CD14-positive monocyte (primary cell): ENCODE results near the gene HPS1. TPM values are rescaled to one million over a fixed set of nuclear protein-coding genes. Genes with fewer than 3 reads are reported as not detected.

Experiments
- DNase-seq, 3 donors: peaks; one replicate each; pipeline ENCODE4 v3.0.0-alpha.2; 2011 to 2022
- H2AFZ ChIP-seq: 2 replicates; pipeline ENCODE4 v1.6.0; 2012; ENCODE audit warnings: mild to moderate bottlenecking, low read depth, low read length, inconsistent platforms; ENCODE audit not compliant: insufficient read depth, poor library complexity, severe bottlenecking
- H3K27ac ChIP-seq, 2 donors: 1 replicate in 1 of 2; 2 replicates in 1 of 2; pipeline ENCODE4 v1.5.1; 2012 to 2013; ENCODE audit warnings: low read length in 2 of 2, control low read depth in 1 of 2, inconsistent platforms in 1 of 2, low read depth in 1 of 2, mild to moderate bottlenecking in 1 of 2
- H3K27me3 ChIP-seq, 2 donors: one replicate each; pipeline versions ENCODE4 v1.6.0 to v1.6.1; 2011 to 2013; ENCODE audit warnings: low read length in 2 of 2; ENCODE audit not compliant: control insufficient read depth in 2 of 2, insufficient read depth in 2 of 2
- H3K36me3 ChIP-seq, 2 donors: replicated peaks in 1 of 2; 1 replicate in 1 of 2; 2 replicates in 1 of 2; pipeline versions ENCODE4 v1.5.1 to v1.6.1; 2012 to 2013; ENCODE audit warnings: low read length in 2 of 2, control low read depth in 1 of 2, inconsistent platforms in 1 of 2, mild to moderate bottlenecking in 1 of 2; ENCODE audit not compliant: insufficient read depth in 2 of 2, control insufficient read depth in 1 of 2
- H3K4me1 ChIP-seq, 2 donors: 1 replicate in 1 of 2; 2 replicates in 1 of 2; pipeline versions ENCODE4 v1.5.1 to v1.6.1; 2012 to 2013; ENCODE audit warnings: low read length in 2 of 2, control low read depth in 1 of 2, inconsistent platforms in 1 of 2, mild to moderate bottlenecking in 1 of 2, moderate library complexity in 1 of 2; ENCODE audit not compliant: insufficient read depth in 2 of 2, control insufficient read depth in 1 of 2
- H3K4me2 ChIP-seq: replicated peaks from 2 replicates; pipeline ENCODE3; 2012; ENCODE audit warnings: low read length, moderate library complexity, mild to moderate bottlenecking; ENCODE audit not compliant: poor library complexity, severe bottlenecking; ENCODE audit errors: extremely low read depth
- H3K4me3 ChIP-seq, 3 experiments: fragments of 200-600 bp in 1 of 3; sonication (generic) in 1 of 3; replicated peaks in 1 of 3; 1 replicate in 2 of 3; 2 replicates in 1 of 3; pipeline ENCODE4 v1.5.1; 2011 to 2013; ENCODE audit warnings: low read length in 3 of 3, mild to moderate bottlenecking in 3 of 3, control low read depth in 2 of 3, low read depth in 2 of 3, inconsistent platforms in 1 of 3, moderate library complexity in 1 of 3
- H3K79me2 ChIP-seq: 2 replicates; pipeline ENCODE4 v1.6.0; 2012; ENCODE audit warnings: mild to moderate bottlenecking, control low read depth, inconsistent platforms, low read length, moderate library complexity; ENCODE audit not compliant: insufficient read depth
- H3K9ac ChIP-seq: 2 replicates; pipeline ENCODE4 v1.6.0; 2017; ENCODE audit warnings: low read length, mild to moderate bottlenecking; ENCODE audit not compliant: insufficient read depth, poor library complexity, severe bottlenecking
- H3K9me3 ChIP-seq, 2 donors: replicated peaks in 1 of 2; 1 replicate in 1 of 2; 2 replicates in 1 of 2; pipeline versions ENCODE4 v1.5.1 to v1.6.1; 2012 to 2013; ENCODE audit warnings: low read length in 2 of 2, control low read depth in 1 of 2; ENCODE audit not compliant: control insufficient read depth in 1 of 2, insufficient read depth in 1 of 2
- H4K20me1 ChIP-seq: 2 replicates; pipeline ENCODE4 v1.6.0; 2012; ENCODE audit warnings: mild to moderate bottlenecking, low read length, control low read depth, moderate library complexity; ENCODE audit not compliant: insufficient read depth
- H3K27ac Mint-ChIP-seq, 7 donors: one replicate each; pipeline ENCODE4 v1.8.0; 2020; ENCODE audit warnings: mild to moderate bottlenecking in 7 of 7, mixed read lengths in 7 of 7, moderate library complexity in 6 of 7, inconsistent platforms in 2 of 7
- H3K27me3 Mint-ChIP-seq, 3 donors: one replicate each; pipeline ENCODE4 v1.8.0; 2021 to 2022; ENCODE audit warnings: low read depth in 3 of 3, mild to moderate bottlenecking in 3 of 3, mixed read lengths in 3 of 3, moderate library complexity in 3 of 3, inconsistent platforms in 1 of 3
- H3K36me3 Mint-ChIP-seq, 2 donors: one replicate each; pipeline ENCODE4 v1.8.0; 2020; ENCODE audit warnings: mixed read lengths in 2 of 2, inconsistent platforms in 1 of 2, mild to moderate bottlenecking in 1 of 2
- H3K4me1 Mint-ChIP-seq: one replicate; pipeline ENCODE4 v1.8.0; 2020; ENCODE audit warnings: mild to moderate bottlenecking, mixed read lengths
- H3K4me3 Mint-ChIP-seq, 2 donors: one replicate each; pipeline ENCODE4 v1.8.0; 2020; ENCODE audit warnings: mild to moderate bottlenecking in 2 of 2, mixed read lengths in 2 of 2, moderate library complexity in 1 of 2
- H3K9me3 Mint-ChIP-seq, 7 donors: one replicate each; pipeline ENCODE4 v1.8.0; 2020 to 2022; ENCODE audit warnings: mixed read lengths in 7 of 7, mild to moderate bottlenecking in 6 of 7, moderate library complexity in 6 of 7, inconsistent platforms in 2 of 7
- CTCF ChIP-seq: fragments of 200-600 bp; IDR thresholded peaks from one replicate; pipeline ENCODE4 v1.8.0; 2022; ENCODE audit warnings: antibody characterized with exemption, mild to moderate bottlenecking
- WGBS: methylation state at CpG from one replicate; pipeline ENCODE4 v1.1.5; 2013; ENCODE audit warnings: missing lambda C conversion rate; ENCODE audit not compliant: insufficient coverage; 5-methylcytosine and 5-hydroxymethylcytosine counted together
- intact Hi-C, 2 donors: fragments of 100-400 bp; cut with micrococcal nuclease; formaldehyde crosslinking; loops; one replicate each; pipeline versions ENCODE4 v1.15.0 to v1.15.1; 2023
- polyA plus RNA-seq, 3 donors: library from polyadenylated mRNA; depleted of rRNA in 1 of 3; unstranded in 2 of 3; stranded (reverse) in 1 of 3; fragments of 300-500 nt in 2 of 3; fragments of >200 nt in 1 of 3; fragmentation: Illumina TruSeq in 2 of 3; gene quantifications; 1 replicate in 2 of 3; 2 replicates in 1 of 3; pipeline ENCODE4 v1.2.3, GENCODE V29; 2012 to 2021

Gene HPS1
- polyA plus RNA-seq, 3 donors: 73.0 to 135 (median 85.2) TPM

GRCh38 chr10:98467506-98468318, 21.0 kb upstream of the HPS1 start:
- peak; percentile 86 for TF ChIP-seq CTCF
- Mint-ChIP-seq H3K27ac (peak overlapping the region in 2 of 7 donors; percentile 38 to 51), H3K36me3 (no peaks in the 10 kb centered on the region), H3K4me3 (peak overlapping the region; percentile 91 to 98), H3K4me1 (peaks cover 11% of the 10 kb centered on the region), H3K9me3 (peaks cover 0 to 1% (median 0%) of the 10 kb centered on the region in 7 donors), H3K27me3 (peaks cover 11 to 21% (median 13%) of the 10 kb centered on the region in 3 donors)
- Histone ChIP-seq H3K79me2 (no peaks in the 10 kb centered on the region), H3K27ac (no peak overlapping the region), H4K20me1 (no peaks in the 10 kb centered on the region), H3K9me3 (no peaks in the 10 kb centered on the region), H3K36me3 (no peaks in the 10 kb centered on the region), H3K4me2 (peak overlapping the region; percentile 94), H2AFZ (peak overlapping the region; percentile 100), H3K4me1 (peaks cover 0 to 9% of the 10 kb centered on the region in 2 donors), H3K27me3 (peaks cover 6 to 13% of the 10 kb centered on the region in 2 donors), H3K9ac (peak overlapping the region; percentile 68), H3K4me3 (peak overlapping the region; percentile 50 to 83 (median 61))
- WGBS: under 1% methylated on average over 42 of the region's 44 CpGs
- intact Hi-C loops: loop anchor here (2.0 to 5.0 kb wide), 4 partner anchors 195 to 780 kb away; no protein-coding TSS in a partner anchor
- DNase-seq: peak; percentile 64 to 76 (median 72)

GRCh38 chr10:98466861-98467505, 20.2 kb upstream of the HPS1 start:
- Histone ChIP-seq H3K4me2 (no peak overlapping the region), H3K27me3 (peaks cover 6 to 10% of the 10 kb centered on the region in 2 donors), H4K20me1 (no peaks in the 10 kb centered on the region), H3K9ac (no peak overlapping the region), H3K9me3 (no peaks in the 10 kb centered on the region), H3K79me2 (no peaks in the 10 kb centered on the region), H3K36me3 (no peaks in the 10 kb centered on the region), H3K4me1 (peaks cover 0 to 9% of the 10 kb centered on the region in 2 donors), H3K4me3 (no peak overlapping the region), H2AFZ (peak overlapping the region; percentile 100), H3K27ac (no peak overlapping the region)
- Mint-ChIP-seq H3K4me1 (peaks cover 11% of the 10 kb centered on the region), H3K27me3 (peaks cover 8 to 21% (median 17%) of the 10 kb centered on the region in 3 donors), H3K36me3 (no peaks in the 10 kb centered on the region), H3K4me3 (peak overlapping the region in 1 of 2 donors; percentile 31), H3K9me3 (peaks cover 0 to 1% (median 0%) of the 10 kb centered on the region in 7 donors), H3K27ac (no peak overlapping the region)
- TF ChIP-seq CTCF: no peak
- 83% methylated on average over 13 of the region's 15 CpGs for WGBS
- intact Hi-C loops: loop anchor here (5.0 kb wide), 3 partner anchors 195 to 780 kb away; no protein-coding TSS in a partner anchor
- DNase-seq: no peak
